Measurements from ENCODE around the gene PARK7.
"Not testable (repeated sequence)": the region's sequence is repeated elsewhere in the genome, so short reads cannot be mapped to it uniquely, and the experiment has no call there.

The PARK7 gene

GRCh38 chr1:7948960-7949359 lies 12.6 kb upstream of the PARK7 start:
- DNase-seq: peak; percentile 92

GRCh38 chr1:7952791-7953190 lies 8.7 kb upstream of the PARK7 start:
- DNase-seq: not testable (repeated sequence)

- peak; percentile 80 for DNase-seq
Observed at GRCh38 chr1:7953850-7954609, 7.5 kb upstream of the PARK7 start.

GRCh38 chr1:7954683-7955082 lies 6.8 kb upstream of the PARK7 start:
- no peak for DNase-seq

GRCh38 chr1:7956218-7957032 lies 5.1 kb upstream of the PARK7 start:
- peak; percentile 68 for DNase-seq

GRCh38 chr1:7960165-7960564 lies 1.3 kb upstream of the PARK7 start:
- no peak for DNase-seq

GRCh38 chr1:7960867-7961215 lies 670 bp upstream of the PARK7 start:
- DNase-seq: no peak

- DNase-seq: no peak
Observed at GRCh38 chr1:7962014-7962335, 464 bp downstream of the PARK7 start.

- no peak for DNase-seq
Observed at GRCh38 chr1:7962636-7963377, 1.3 kb downstream of the PARK7 start.

- not testable (repeated sequence) for DNase-seq
Observed at GRCh38 chr1:7963378-7963730, 1.8 kb downstream of the PARK7 start.

- DNase-seq: not testable (repeated sequence)
Observed at GRCh38 chr1:7963841-7964240, 2.3 kb downstream of the PARK7 start.

GRCh38 chr1:7964476-7964875 lies 3.0 kb downstream of the PARK7 start:
- no peak for DNase-seq

- no peak for DNase-seq
Observed at GRCh38 chr1:7967196-7967595, 5.7 kb downstream of the PARK7 start.

GRCh38 chr1:7967651-7968050 lies 6.1 kb downstream of the PARK7 start:
- no peak for DNase-seq

- DNase-seq: no peak
Observed at GRCh38 chr1:7970246-7970645, 8.7 kb downstream of the PARK7 start.

- no peak for DNase-seq
Observed at GRCh38 chr1:7971024-7971423, 9.5 kb downstream of the PARK7 start.

GRCh38 chr1:7972285-7972684 lies 10.8 kb downstream of the PARK7 start:
- no peak for DNase-seq

GRCh38 chr1:7973086-7973485 lies 11.6 kb downstream of the PARK7 start:
- no peak for DNase-seq

GRCh38 chr1:7975212-7975865 lies 13.8 kb downstream of the PARK7 start:
- DNase-seq: peak; percentile 54

- DNase-seq: no peak
Observed at GRCh38 chr1:7980984-7981383, 19.5 kb downstream of the PARK7 start.

GRCh38 chr1:7983086-7983778 lies 21.7 kb downstream of the PARK7 start:
- DNase-seq: no peak

GRCh38 chr1:7984811-7985210 lies 23.3 kb downstream of the PARK7 start:
- DNase-seq: no peak
